Right cardiac atrium (tissue), 5 donors: ENCODE data around the gene GSTO2. TPM values are rescaled to one million over a fixed set of nuclear protein-coding genes. Genes with fewer than 3 reads are reported as not detected.
A peak's percentile ranks its signal among the peaks of the same experiment; 100 is the strongest.

Source experiments
- ATAC-seq, 2 donors: fragments of 200-7000 bp; cut with Tn5 transposase; one replicate each; pipeline versions ENCODE4 v1.8.0 to v1.9.1; 2020; ENCODE audit warnings: moderate library complexity in 2 of 2, mild to moderate bottlenecking in 1 of 2
- DNase-seq, 3 donors: peaks; one replicate each; pipeline ENCODE4 v3.0.0-alpha.2; 2020
- H3K27ac ChIP-seq: one replicate; pipeline ENCODE4 v1.5.1; 2013; ENCODE audit warnings: mild to moderate bottlenecking, low read length, control low read depth, moderate library complexity
- H3K27me3 ChIP-seq: one replicate; pipeline ENCODE4 v1.6.1; 2013; ENCODE audit not compliant: control insufficient read depth, insufficient read depth
- H3K4me1 ChIP-seq: one replicate; pipeline ENCODE4 v1.6.1; 2013; ENCODE audit warnings: low read length; ENCODE audit not compliant: control insufficient read depth, insufficient read depth
- H3K4me3 ChIP-seq: one replicate; pipeline ENCODE4 v1.5.1; 2013; ENCODE audit warnings: low read length, control low read depth
- H3K9me3 ChIP-seq: one replicate; pipeline ENCODE4 v1.6.1; 2013; ENCODE audit warnings: low read length; ENCODE audit not compliant: control insufficient read depth
- WGBS: extraction: QIAGEN DNeasy Blood & Tissue Kit; methylation state at CpG from one replicate; pipeline ENCODE4 v1.1.7; 2013; 5-methylcytosine and 5-hydroxymethylcytosine counted together
- intact Hi-C, 4 donors: fragments of 100-400 bp; cut with DNase I; formaldehyde crosslinking; loops; one replicate each; pipeline versions ENCODE4 v1.11.0 to v1.14.0; 2022 to 2023
- polyA plus RNA-seq: library from polyadenylated mRNA; stranded (reverse); fragments of 200-250 nt; gene quantifications from one replicate; pipeline ENCODE4 v1.2.3, GENCODE V29; 2013
- total RNA-seq, 4 donors: library from RNA; stranded (reverse); fragmentation: NEBNext Ultra II Directional; extraction: Animal tissue kit (Norgen Biotek cat#: 25700); gene quantifications; one replicate each; pipeline ENCODE4 v1.2.1, GENCODE V29; 2021
- donor health status: healthy with polysubstance abuse.
- donor health status: DM: no; HTN: yes; CAD: no.
- donor health status: DM: no; HTN: no; CAD: no.
- donor health status: DM: no; HTN: yes; CAD: no; lungs with severe emphysema.
- donor health status: DM: yes; HTN: yes; CAD: no.

Gene GSTO2
- total and polyA plus RNA-seq, 5 donors, result 0.37 to 1.1 (median 0.58) TPM

DNA sequence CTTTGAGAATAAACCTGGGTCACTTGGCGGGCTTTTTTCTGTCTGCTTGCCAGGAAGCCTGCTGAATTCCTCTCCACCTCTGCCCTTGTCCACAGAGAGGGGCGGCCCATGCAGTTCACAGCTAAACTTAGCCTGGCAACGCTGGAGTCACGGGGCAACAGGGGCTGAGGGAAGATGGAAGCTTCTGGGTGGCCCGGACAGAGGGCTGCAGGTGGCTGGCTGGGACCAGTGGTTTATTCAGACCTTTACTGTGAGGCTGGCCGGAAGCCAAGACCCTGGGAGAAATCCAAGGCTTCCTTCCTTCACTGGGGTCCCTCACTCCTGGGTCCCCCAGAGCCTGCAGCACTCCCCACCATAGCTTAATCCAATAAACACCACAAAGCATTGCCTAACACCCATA, 52.2 kb downstream of the GSTO2 start:
- ATAC-seq (peak in 1 of 2 donors; percentile 38), DNase-seq (peak in 1 of 3 donors; percentile 70)
- H3K9me3 ChIP-seq, result no peaks in the 10 kb centered on the region
- no peaks in the 10 kb centered on the region for H3K27me3 ChIP-seq
- no peak overlapping the region for H3K4me3 ChIP-seq
- 38% methylated on average over 6 of the region's 6 CpGs for WGBS
- H3K27ac ChIP-seq, result peak overlapping the region; percentile 75
- H3K4me1 ChIP-seq, result peaks cover 73% of the 10 kb centered on the region
- intact Hi-C loops, result no loop called here

DNA sequence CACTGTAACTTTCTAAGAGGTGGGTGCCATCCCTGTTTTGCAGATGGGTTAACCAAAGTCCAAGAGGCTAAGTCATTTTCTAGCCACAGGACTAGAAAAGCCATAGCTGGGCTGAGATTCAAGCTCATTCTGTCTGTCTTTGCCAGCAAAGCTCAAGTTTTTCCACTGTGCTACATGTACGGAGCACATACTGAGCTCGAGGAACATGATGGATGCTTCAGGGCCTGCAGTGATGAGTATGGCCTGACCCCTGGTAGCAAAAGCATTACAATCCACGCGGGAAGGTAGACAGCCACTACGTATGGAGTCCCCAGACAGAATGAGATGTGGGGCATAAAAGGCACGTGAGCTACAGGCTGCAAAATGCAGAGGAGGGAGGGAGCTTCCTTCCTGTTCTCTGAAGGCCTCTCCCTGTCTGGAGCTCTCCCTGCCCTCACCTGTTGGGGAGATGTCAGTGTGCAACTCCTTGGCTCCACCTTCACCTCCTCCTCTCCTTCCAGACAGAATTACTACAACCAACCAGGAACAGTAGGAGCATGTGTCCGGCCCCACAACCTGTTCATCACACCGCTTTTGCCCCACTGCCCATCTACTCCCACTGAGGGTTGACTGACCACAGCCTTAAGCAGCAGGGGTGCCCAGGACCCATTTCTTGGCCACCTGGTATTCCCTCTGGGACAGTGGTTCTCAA, 52.9 kb downstream of the GSTO2 start:
- H3K4me3 ChIP-seq, result no peak overlapping the region
- peak overlapping the region; percentile 79 for H3K27ac ChIP-seq
- intact Hi-C loops, result no loop called here
- H3K4me1 ChIP-seq, result peaks cover 76% of the 10 kb centered on the region
- WGBS, result 49% methylated on average over 8 of the region's 8 CpGs
- peak in 1 of 3 donors; percentile 20 for DNase-seq
- ATAC-seq, result no peak
- no peaks in the 10 kb centered on the region for H3K9me3 ChIP-seq
- no peaks in the 10 kb centered on the region for H3K27me3 ChIP-seq

DNA sequence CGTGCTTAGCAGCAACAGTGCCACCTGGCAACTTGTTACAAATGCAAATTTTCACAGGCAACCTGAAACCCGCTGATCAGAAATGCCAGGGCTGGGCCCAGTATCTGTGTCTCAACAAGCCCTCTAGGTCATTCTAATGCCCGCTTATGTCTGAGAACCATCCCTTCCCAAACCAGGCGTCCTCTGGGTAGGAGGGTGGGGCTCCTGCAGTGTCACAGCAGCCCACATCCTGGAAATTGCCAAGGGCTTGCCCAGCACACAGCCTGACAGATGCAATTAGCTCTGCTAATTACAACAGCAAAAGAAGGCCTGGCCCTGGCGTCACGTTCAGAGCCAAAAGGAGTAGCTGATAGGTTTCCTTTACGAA, 53.4 kb downstream of the GSTO2 start:
- peak in 1 of 2 donors; percentile 8 for ATAC-seq

DNA sequence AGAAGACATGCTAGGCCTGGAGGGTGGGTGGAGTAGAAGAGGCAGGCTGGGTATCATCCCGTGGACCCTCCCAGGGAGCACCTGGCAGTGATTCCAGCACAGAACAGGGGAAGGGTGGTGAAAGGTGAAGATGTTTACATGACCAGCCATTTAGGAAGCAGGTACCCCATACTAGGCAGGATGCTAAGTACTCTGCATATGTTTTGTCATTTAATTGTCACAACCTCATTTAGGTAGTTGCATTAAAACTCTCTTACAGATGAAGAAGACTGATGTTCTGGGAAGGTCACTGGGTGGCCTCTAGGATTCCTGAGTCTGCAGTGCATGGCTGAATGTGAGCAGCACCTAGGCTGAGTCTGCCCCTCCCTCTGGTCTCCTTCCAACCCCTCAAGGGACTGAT, 54.1 kb downstream of the GSTO2 start:
- H3K9me3 ChIP-seq, result no peaks in the 10 kb centered on the region
- H3K27me3 ChIP-seq, result no peaks in the 10 kb centered on the region
- DNase-seq (no peak), ATAC-seq (no peak)
- WGBS, result 77% methylated on average over 1 of the region's 1 CpG
- no peak overlapping the region for H3K4me3 ChIP-seq
- peaks cover 80% of the 10 kb centered on the region for H3K4me1 ChIP-seq
- peak overlapping the region; percentile 13 for H3K27ac ChIP-seq
- intact Hi-C loops, result no loop called here

More for the DNA sequence above, 53.4 kb downstream of the GSTO2 start:
- no peaks in the 10 kb centered on the region for H3K9me3 ChIP-seq
- H3K4me1 ChIP-seq, result peaks cover 78% of the 10 kb centered on the region
- no peak overlapping the region for H3K4me3 ChIP-seq
- no peaks in the 10 kb centered on the region for H3K27me3 ChIP-seq
- WGBS, result 40% methylated on average over 7 of the region's 7 CpGs
- peak in 1 of 3 donors; percentile 48 for DNase-seq
- intact Hi-C loops, result no loop called here
- H3K27ac ChIP-seq, result peak overlapping the region; percentile 79

DNA sequence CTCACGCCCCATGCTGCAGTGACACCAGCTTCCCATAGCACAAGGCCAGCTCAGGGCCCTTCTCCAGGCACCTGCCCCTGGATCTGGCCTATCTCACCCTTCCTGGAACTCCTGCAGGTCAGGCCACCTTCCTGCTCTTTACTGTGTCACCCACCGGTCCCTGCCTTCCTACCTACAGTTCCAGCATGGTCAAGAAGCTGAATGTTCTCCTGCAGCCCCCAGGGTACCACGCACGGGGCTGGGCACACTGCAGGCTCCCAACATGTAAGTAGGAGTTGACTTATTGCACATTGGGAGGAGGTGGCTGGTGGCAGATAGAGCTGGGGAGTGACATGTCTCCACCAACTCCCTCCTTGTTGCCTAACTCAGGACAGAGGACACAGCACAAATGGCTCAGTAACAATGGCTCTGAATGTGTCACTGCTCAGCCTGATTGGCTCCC, 54.8 kb downstream of the GSTO2 start:
- Histone ChIP-seq H3K4me3 (no peak overlapping the region), H3K9me3 (no peaks in the 10 kb centered on the region), H3K4me1 (peaks cover 81% of the 10 kb centered on the region), H3K27me3 (no peaks in the 10 kb centered on the region), H3K27ac (peak overlapping the region; percentile 6)
- DNase-seq (peak in 1 of 3 donors; percentile 44), ATAC-seq (no peak)
- 86% methylated on average over 4 of the region's 4 CpGs for WGBS
- intact Hi-C loops, result no loop called here

DNA sequence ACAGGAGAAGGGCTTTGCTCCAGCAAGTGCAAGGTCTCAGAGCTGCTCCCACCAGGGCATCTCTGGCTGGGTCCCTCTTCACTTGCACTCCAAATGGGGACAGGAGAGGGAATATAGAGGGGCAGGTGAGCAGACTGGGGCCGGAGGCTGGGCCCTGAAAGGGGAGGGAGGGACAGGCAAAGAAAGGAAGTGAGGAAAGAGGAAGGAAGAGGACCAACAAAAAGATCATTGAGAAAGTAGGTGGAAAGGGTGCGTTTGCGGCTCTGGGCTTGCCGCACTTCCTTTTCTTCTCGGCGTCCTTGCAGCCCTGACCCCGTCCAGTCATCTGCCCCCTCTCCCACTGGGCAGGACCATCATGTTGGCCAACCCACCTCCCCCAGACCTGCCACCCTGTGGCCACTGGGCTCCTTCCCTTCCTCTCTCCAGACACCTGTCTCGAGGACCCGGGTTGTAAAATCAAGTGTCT, 55.3 kb downstream of the GSTO2 start:
- H3K9me3 ChIP-seq, result no peaks in the 10 kb centered on the region
- WGBS, result 69% methylated on average over 9 of the region's 9 CpGs
- ATAC-seq (no peak), DNase-seq (peak in 2 of 3 donors; percentile 69 to 72)
- H3K27ac ChIP-seq, result peak overlapping the region; percentile 28
- intact Hi-C loops, result no loop called here
- peaks cover 81% of the 10 kb centered on the region for H3K4me1 ChIP-seq
- no peaks in the 10 kb centered on the region for H3K27me3 ChIP-seq
- no peak overlapping the region for H3K4me3 ChIP-seq

DNA sequence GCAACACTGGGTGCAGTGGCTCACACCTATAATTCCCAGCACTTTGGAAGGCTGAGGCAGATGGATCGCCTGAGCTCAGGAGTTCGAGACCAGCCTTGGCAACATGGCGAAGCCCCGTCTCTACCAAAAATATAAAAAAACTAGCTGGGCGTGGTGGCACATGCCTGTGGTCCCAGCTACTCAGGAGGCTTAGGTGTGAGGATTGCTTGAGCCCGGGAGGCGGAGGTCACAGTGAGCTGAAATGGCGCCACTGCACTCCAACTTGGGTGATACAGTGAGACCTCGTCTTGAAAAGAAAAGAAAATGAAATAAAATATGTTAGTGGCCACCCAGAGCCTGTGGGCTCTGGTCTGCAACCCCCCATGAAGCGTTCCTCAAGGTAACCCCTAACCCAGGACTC, 55.9 kb downstream of the GSTO2 start:
- Histone ChIP-seq H3K9me3 (no peaks in the 10 kb centered on the region), H3K4me1 (peaks cover 83% of the 10 kb centered on the region), H3K27ac (peak overlapping the region; percentile 62), H3K27me3 (no peaks in the 10 kb centered on the region), H3K4me3 (no peak overlapping the region)
- DNase-seq (peak in 1 of 3 donors; percentile 37), ATAC-seq (no peak)
- intact Hi-C loops, result no loop called here
- 89% methylated on average over 10 of the region's 10 CpGs for WGBS

DNA sequence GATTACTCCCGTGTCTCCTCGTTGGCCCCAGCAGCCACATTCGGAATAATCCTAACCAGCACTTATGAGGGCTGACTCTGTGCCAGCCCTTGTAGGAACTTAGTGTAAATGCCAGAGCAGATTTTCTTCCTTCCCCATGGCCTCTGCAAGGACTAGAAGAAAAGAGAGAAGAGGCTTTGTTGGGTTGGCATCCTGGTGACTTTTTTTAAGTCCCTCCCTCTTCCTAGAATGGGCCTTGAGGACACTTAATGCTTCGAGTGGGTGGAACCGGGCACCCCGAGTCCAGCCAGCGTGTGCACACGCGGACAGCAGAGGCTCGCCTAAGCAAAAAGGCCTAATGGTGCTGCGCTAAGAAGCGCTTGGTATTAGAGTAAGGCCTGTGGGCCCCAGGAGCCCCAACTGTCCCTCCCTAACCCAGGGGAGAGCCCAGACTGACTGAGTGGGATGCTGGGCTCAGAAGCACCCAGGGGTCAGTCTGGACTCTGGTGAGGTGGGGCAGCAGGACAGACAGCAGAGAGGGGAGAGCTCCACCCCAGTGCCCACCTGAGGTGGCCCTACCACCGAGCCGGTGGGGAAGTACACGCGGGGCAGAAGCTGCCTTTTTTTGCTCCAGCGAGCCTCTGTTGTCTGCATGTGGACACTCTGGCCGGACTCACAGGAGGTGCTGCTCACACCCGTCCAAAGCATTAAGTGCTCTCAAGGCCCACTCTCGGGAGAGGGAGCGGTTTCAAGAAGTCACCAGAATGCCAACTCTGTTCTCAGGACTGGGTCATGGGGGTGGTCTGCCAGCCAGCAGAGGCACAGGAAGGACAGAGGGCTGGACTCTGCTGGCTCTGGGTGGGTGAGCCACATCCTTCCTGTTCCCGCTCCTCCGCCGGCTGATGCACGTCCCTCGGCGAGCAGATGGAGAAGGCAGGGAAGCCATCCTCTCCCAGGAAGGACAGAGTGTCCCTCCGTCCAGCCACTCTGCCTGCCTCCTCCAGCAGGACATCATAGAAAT, 56.8 kb downstream of the GSTO2 start:
- intact Hi-C loops, result no loop called here
- Histone ChIP-seq H3K4me3 (no peak overlapping the region), H3K4me1 (peaks cover 86% of the 10 kb centered on the region), H3K27me3 (no peaks in the 10 kb centered on the region), H3K9me3 (no peaks in the 10 kb centered on the region), H3K27ac (peak overlapping the region; percentile 98)
- 35% methylated on average over 28 of the region's 28 CpGs for WGBS
- DNase-seq (peak in 2 of 3 donors; percentile 60 to 78), ATAC-seq (peak; percentile 2 to 5)

DNA sequence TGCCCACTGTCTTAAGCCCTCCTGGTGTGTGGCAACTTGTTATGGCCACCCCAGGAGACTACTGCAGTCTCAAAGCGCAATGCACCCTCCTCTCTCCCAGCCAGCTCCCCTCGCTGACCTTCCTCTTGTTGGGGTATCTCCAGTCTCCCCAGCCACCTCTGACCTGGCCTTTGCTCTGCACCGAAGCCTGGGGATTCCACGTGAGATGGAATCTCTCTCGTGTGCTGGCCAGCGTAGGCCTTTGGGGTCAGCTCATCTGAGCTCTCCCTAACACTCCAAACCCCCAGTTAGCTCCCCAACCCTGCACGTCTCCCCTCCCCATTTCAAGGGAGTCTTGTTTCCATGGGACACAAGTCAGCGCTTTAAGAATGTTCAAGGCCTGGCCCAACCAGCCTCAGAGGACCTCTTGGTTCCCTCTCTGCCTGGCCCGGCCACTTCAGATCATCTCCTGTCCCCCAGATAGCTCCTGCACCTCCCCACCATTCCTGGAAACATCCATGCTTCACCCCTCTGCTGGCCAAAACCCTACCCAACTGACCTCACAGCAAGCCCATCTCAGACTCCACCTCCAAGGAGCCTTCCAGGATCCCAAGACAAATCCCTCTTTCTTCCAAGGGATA, 58.1 kb downstream of the GSTO2 start:
- ATAC-seq, result no peak
- intact Hi-C loops, result no loop called here
- Histone ChIP-seq H3K27ac (peak overlapping the region; percentile 98), H3K9me3 (no peaks in the 10 kb centered on the region), H3K4me3 (no peak overlapping the region), H3K27me3 (no peaks in the 10 kb centered on the region), H3K4me1 (peaks cover 82% of the 10 kb centered on the region)
- WGBS, result 76% methylated on average over 9 of the region's 9 CpGs
- DNase-seq, result peak in 1 of 3 donors; percentile 29

DNA sequence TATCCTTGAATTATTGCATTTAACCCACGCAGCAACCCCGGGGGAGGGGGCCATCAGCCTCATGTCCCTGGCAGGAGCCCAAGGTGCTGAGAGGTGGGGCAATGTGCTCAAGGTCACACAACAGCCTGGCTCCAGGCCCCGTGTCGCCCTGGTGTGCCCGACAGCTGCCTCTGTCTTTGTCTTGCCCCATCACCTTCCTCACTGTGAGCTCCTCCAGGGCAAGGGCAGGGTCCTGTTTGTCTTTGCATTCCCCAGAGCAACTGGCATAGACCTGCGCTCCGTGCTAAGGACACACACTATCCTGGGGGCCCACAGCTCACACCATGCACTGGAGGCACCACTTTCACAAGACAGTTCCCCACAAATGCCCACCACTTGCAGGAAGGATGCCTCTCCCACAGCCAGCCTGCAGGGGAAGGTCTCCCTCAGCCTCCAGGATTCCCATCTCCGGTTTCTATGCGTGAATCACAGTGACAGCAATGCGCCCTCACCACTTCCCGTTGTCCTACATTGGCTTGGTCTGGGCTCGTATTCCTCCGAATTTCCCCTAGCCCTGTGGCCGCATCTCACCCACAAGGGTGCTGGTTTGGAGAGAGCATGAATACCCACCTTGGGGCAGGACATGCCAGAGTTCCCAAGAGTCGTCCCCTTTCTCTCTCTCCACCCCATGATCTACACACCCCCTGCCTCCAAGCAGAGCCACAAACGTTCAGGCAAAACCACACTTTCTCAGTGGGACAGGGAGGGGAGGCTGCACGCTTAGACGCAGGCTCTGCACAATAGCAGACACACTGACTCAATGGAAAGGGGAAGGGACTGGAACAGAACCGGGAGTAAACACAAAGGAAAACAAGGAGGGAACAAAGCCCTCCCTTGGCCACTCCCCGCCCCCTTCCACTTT, 59.0 kb downstream of the GSTO2 start:
- peak in 1 of 2 donors; percentile 3 for ATAC-seq
- peak; percentile 74 to 82 (median 78) for DNase-seq
- H3K27me3 ChIP-seq, result no peaks in the 10 kb centered on the region
- peak overlapping the region; percentile 26 for H3K4me3 ChIP-seq
- WGBS, result 17% methylated on average over 20 of the region's 20 CpGs
- peaks cover 81% of the 10 kb centered on the region for H3K4me1 ChIP-seq
- H3K27ac ChIP-seq, result peak overlapping the region; percentile 98
- H3K9me3 ChIP-seq, result no peaks in the 10 kb centered on the region
- intact Hi-C loops, result no loop called here
